HG03558 (cell line): ENCODE measurements around the gene SNCAIP.

ENCODE experiments used
- ATAC-seq: cut with Tn5 transposase; IDR thresholded peaks from one replicate; pipeline ENCODE4 v1.9.1; 2021; ENCODE audit warnings: moderate number of reproducible peaks; ENCODE audit not compliant: unreplicated experiment; ENCODE audit errors: extremely low read depth

Gene SNCAIP

DNA sequence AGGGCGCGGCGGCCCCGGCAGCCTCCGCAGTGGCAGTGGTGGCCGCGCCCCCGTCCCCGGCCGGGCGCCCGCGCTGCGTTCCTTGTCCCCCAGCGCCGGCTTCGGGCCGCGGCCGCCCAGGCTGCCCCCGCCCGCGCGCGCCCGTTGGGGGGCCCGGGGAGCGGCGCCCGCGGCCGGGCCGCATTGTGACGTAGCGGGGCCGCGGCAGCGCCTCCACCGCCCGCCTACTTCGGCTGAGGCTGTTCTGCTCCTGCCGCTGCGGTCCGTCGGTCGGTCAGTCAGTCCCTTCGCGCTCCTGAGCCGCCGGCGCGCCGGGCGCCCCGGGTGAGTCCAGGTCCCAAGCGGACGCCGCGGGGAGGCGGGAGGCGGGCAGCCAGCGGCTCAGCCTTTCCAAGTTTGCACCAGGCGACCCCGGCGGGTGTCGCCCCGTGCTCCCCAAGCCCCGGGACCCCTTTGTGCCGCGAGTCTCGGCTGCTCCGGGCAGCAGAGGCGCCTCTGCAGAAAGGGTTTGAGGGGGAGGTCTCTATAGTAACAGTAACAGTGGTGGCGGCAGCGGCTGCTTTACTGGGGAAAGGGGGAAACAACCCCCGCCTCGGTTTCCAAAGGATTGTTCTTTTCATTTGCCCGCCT is at the start of gene SNCAIP:
TSS of gene SNCAIP (plus strand) at position 277 of the 630 bp plus-strand sequence. CDS start 78,898 bp downstream, outside the sequence.
- ATAC-seq = no peak

- no peak for ATAC-seq
Measured at GRCh38 chr5:122263352-122264030, 48.5 kb upstream of the SNCAIP start.

GRCh38 chr5:122264610-122265009 is 47.4 kb upstream of the SNCAIP start:
- no peak for ATAC-seq

- no peak for ATAC-seq
Measured at GRCh38 chr5:122267185-122267584, 44.9 kb upstream of the SNCAIP start.

GRCh38 chr5:122273696-122274095 is 38.3 kb upstream of the SNCAIP start:
- ATAC-seq = no peak

GRCh38 chr5:122283592-122283991 is 28.4 kb upstream of the SNCAIP start:
- no peak for ATAC-seq

- no peak for ATAC-seq
Measured at GRCh38 chr5:122286541-122286940, 25.5 kb upstream of the SNCAIP start.

GRCh38 chr5:122287101-122287500 is 24.9 kb upstream of the SNCAIP start:
- no peak for ATAC-seq

GRCh38 chr5:122291000-122291901 is 20.8 kb upstream of the SNCAIP start:
- no peak for ATAC-seq

- ATAC-seq = no peak
Measured at GRCh38 chr5:122292332-122292731, 19.7 kb upstream of the SNCAIP start.

DNA sequence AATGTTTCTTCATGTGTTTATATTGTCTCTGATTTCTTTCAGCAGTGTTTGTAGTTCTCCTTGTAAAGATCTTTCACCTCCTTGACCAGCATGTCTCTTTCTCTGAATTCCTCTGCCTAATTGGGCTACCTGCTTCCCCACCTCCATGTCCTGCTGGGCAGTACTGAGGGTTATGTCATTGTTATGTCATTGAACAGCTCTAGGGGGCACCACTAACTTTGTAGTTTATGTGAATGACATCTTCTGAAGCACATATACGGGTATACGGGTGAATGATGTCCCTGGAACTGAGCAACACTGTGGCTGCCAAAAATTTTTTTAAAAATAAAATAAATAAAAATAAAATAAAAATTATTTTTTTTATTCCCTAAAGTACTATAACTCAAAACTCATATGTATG is 16.9 kb upstream of the SNCAIP start:
- no peak for ATAC-seq

DNA sequence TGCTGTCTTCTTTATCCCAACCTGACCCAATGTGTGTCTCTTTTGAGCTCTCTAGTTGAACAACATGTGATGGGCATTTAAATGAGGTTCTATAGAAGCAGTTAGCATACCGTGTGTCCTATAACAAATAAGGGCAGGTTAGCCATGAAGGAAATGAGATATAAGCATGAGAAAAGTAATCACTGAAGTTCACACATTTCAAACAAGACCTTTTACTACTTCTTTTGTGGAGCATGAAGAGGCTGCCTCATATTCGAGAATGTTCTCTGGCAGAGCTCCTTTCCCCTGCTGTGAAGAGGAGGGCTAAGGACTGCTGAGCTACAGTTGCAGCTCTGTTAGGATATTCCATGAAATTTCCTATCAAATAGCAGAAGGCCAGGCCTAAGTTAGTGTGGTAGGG is 15.2 kb upstream of the SNCAIP start:
- no peak for ATAC-seq

GRCh38 chr5:122297587-122298298 is 14.3 kb upstream of the SNCAIP start:
- ATAC-seq = peak; percentile 64

DNA sequence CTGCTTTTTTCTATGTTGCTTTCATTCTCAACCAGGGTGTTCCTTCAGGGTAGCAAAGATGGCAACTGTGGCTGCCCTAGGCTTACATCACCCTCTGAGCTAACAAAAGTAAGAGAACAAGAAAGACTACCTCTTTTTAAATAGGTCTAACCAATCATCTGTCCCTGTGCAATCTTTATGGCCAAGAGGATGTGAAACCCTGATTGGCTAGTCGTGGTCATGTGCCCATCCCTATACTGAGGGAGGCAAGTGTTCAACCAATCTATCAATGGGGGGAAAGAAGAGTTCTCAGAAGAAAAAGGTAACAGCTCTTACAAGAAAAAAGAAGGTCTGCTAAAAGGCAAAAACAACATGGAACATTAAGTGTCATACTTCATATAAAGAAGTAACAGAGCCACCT is 11.7 kb upstream of the SNCAIP start:
- ATAC-seq = no peak

- ATAC-seq = no peak
Measured at GRCh38 chr5:122301016-122301415, 11.0 kb upstream of the SNCAIP start.

GRCh38 chr5:122304471-122305215 is 7.4 kb upstream of the SNCAIP start:
- no peak for ATAC-seq

DNA sequence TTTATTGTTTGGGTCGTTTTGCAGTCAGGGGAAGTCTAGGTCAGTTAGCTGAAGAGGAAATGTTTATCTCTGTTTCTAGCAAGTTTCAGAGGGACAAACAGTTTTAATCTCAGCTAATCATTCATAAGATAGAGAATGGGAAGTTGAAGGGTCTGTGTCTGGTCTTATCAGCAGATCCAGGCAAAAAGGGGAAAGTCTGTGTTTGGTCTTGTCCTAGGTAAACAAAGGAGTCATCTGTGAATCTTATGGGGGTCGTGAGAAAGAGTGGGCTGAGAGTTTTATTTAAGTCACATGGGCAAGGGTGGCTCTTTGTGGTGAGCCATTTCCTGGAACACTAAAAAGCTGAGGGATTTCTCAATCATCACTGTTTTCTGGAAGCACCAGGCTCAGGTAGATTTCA is 5.6 kb upstream of the SNCAIP start:
- no peak for ATAC-seq

DNA sequence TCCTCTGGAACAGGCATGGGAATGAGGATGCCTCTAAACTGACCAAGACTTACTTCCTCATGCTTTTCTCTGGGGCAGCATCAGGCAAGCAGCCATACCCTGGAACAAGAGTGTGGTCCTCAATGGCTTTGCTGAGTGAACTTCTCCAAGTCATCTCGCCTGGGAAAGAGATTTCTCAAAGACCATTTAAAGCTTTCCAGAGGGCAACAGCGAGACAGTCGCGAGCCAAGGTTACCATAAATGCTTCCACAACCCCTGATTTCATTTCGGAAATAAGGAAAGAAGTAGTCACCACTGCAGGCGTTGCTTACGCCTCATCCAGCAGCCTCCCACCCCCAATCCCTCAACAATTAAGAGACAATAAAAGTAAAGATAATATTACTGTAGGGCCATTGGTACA is 1.1 kb upstream of the SNCAIP start:
- no peak for ATAC-seq

DNA sequence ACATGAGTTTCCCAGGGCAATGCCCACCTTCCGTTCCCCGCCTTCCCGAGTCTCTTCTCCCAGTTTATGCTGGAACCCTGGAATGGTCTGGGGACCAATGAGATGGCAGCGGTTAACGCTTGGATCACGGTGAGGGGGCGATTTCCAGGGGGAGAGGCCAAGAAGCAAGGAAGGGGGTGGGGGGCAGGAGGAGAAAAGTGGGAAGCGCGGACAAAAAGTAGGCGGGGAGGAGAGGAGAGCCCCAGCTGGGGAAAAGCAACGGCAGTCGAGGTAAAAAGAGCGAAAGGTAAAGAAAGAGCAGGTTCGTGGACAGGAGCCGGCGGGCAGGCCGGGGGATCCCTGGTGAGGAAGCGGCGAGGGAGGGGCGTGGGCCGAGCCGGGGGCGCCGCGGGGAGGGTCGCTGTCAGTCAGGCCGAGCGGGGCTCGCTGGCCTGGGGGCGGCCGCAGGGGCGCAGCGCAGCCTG is 508 bp upstream of the SNCAIP start:
- ATAC-seq = no peak
